SH-SY5Y (cell line): Measurements from ENCODE around the gene MS4A7.

Experiments
- GATA2 ChIP-seq: IDR thresholded peaks from 2 replicates; pipeline ENCODE4 v1.6.1; 2011; ENCODE audit warnings: mild to moderate bottlenecking, low read depth, low read length
- GATA3 ChIP-seq: IDR thresholded peaks from 2 replicates; pipeline ENCODE4 v1.6.1; 2011; ENCODE audit warnings: low read depth, mild to moderate bottlenecking, low read length, moderate library complexity

GRCh38 chr11:60393016-60393415 lies 14.7 kb downstream of the MS4A7 start:
- TF ChIP-seq GATA2 (no peak), GATA3 (no peak)
